DND-41 (cell line): ENCODE data around the gene ATP1A2.

Experiments used
- ATAC-seq: fragments of 200-7000 bp; cut with Tn5 transposase; 3 replicates; pipeline ENCODE4 v1.9.1; 2021; ENCODE audit warnings: low read depth; ENCODE audit not compliant: insufficient read depth
- DNase-seq: peaks from one replicate; pipeline ENCODE4 v3.0.0-alpha.2; 2020
- H2AFZ ChIP-seq: 2 replicates; pipeline ENCODE4 v1.6.0; 2012; ENCODE audit warnings: low read depth, low read length
- H3K27ac ChIP-seq: 2 replicates; pipeline ENCODE4 v1.5.1; 2012; ENCODE audit warnings: low read length, inconsistent platforms
- H3K27me3 ChIP-seq: fragments of 200-600 bp; sonication (generic); 2 replicates; pipeline ENCODE4 v1.6.0; 2012; ENCODE audit warnings: low read length, mild to moderate bottlenecking, inconsistent platforms; ENCODE audit not compliant: insufficient read depth, poor library complexity
- H3K36me3 ChIP-seq: 2 replicates; pipeline ENCODE4 v1.5.1; 2012; ENCODE audit warnings: low read length, inconsistent platforms; ENCODE audit not compliant: insufficient read depth
- H3K4me1 ChIP-seq: 2 replicates; pipeline ENCODE4 v1.5.1; 2012; ENCODE audit warnings: mild to moderate bottlenecking, low read length; ENCODE audit not compliant: insufficient read depth
- H3K4me2 ChIP-seq: 2 replicates; pipeline ENCODE4 v1.6.0; 2012; ENCODE audit warnings: mild to moderate bottlenecking, moderate library complexity, low read length, inconsistent platforms; ENCODE audit not compliant: insufficient read depth
- H3K4me3 ChIP-seq, 2 experiments: fragments of 200-600 bp in 1 of 2; shearing (Covaris generic) in 1 of 2; 2 replicates each; pipeline ENCODE4 v1.5.1; 2012 to 2016; ENCODE audit warnings: inconsistent platforms in 2 of 2, low read length in 2 of 2, mild to moderate bottlenecking in 2 of 2, low read depth in 1 of 2, moderate library complexity in 1 of 2
- H3K79me2 ChIP-seq: 2 replicates; pipeline ENCODE4 v1.6.0; 2012; ENCODE audit warnings: low read length, inconsistent platforms; ENCODE audit not compliant: insufficient read depth
- H3K9ac ChIP-seq: 2 replicates; pipeline ENCODE4 v1.6.0; 2012; ENCODE audit warnings: low read depth, mild to moderate bottlenecking, inconsistent platforms, low read length, moderate library complexity
- H3K9me3 ChIP-seq: 2 replicates; pipeline ENCODE4 v1.5.1; 2012; ENCODE audit warnings: low read length, moderate library complexity, mild to moderate bottlenecking, inconsistent platforms; ENCODE audit not compliant: insufficient read depth, severe bottlenecking
- H4K20me1 ChIP-seq: 2 replicates; pipeline ENCODE4 v1.6.0; 2012; ENCODE audit warnings: low read length; ENCODE audit not compliant: insufficient read depth
- EZH2 ChIP-seq: IDR thresholded peaks from 3 replicates; pipeline ENCODE4 v1.6.1; 2012; ENCODE audit warnings: borderline replicate concordance, low read depth, mild to moderate bottlenecking, moderate library complexity, low read length, inconsistent platforms; ENCODE audit not compliant: severe bottlenecking
- TF ChIP-seq, protein P1 (sequence below): IDR thresholded peaks from 2 replicates; pipeline ENCODE4 v1.5.1; 2012; ENCODE audit warnings: borderline replicate concordance, low read length, moderate library complexity, mild to moderate bottlenecking; ENCODE audit not compliant: poor library complexity, severe bottlenecking; ENCODE audit errors: extremely low read depth

The ATP1A2 gene

DNA sequence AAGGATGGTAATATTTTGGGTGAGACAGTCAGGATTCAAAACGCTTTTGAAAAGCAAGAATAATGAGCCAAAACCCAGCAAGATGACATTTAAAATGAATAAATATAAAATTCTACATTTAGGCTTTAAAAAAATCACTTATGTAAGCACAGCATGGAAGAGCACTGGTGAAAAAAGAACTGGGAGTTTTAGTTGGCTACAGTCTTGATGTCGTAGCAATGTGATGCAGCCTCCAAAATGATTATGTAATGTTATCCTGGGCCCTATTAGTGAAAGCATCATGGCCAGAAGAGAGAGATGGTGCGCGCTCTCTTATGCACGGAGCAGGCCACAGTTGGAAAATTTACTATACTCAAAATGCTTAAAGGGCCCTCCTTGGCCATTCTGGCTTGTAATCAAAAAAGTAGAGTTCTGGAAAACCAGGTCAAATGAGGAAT, 29.1 kb upstream of the ATP1A2 start:
- no peak for ATAC-seq

DNA sequence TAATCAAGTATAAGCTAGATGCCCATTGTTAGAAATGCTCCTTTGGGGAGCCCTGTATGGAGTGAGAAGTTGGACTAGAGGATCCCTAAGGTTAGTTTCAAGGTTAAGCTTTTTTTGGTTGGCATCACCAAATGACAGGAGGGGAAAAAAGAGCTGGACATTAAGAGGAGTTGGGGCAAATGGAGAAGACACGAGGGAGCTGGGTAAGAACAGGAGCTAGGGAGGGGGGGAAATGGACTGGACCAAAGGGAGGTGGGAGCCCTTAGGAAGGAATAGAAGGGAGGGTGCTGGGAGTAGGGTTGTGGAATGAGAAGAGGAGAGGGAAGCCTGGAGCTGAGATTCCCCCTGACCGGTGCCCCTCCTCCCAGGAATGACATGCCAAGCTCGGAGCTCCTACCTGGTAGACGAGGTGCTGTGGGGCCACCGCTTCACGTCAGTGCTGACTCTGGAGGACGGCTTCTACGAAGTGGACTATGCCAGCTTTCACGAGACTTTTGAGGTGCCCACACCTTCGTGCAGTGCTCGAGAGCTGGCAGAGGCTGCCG, 28.4 kb upstream of the ATP1A2 start:
- ATAC-seq (no peak), DNase-seq (no peak)
- H3K36me3 ChIP-seq, result peaks cover 23% of the 10 kb centered on the region
- H3K9me3 ChIP-seq, result no peaks in the 10 kb centered on the region
- H3K27me3 ChIP-seq, result no peaks in the 10 kb centered on the region
- H3K9ac ChIP-seq, result no peak overlapping the region
- peaks cover 2% of the 10 kb centered on the region for H4K20me1 ChIP-seq
- no peaks in the 10 kb centered on the region for H3K4me1 ChIP-seq
- TF ChIP-seq, protein P1, sequence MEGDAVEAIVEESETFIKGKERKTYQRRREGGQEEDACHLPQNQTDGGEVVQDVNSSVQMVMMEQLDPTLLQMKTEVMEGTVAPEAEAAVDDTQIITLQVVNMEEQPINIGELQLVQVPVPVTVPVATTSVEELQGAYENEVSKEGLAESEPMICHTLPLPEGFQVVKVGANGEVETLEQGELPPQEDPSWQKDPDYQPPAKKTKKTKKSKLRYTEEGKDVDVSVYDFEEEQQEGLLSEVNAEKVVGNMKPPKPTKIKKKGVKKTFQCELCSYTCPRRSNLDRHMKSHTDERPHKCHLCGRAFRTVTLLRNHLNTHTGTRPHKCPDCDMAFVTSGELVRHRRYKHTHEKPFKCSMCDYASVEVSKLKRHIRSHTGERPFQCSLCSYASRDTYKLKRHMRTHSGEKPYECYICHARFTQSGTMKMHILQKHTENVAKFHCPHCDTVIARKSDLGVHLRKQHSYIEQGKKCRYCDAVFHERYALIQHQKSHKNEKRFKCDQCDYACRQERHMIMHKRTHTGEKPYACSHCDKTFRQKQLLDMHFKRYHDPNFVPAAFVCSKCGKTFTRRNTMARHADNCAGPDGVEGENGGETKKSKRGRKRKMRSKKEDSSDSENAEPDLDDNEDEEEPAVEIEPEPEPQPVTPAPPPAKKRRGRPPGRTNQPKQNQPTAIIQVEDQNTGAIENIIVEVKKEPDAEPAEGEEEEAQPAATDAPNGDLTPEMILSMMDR, result no peak
- TF ChIP-seq EZH2, result no peak
- no peaks in the 10 kb centered on the region for H3K79me2 ChIP-seq
- H3K4me3 ChIP-seq, result no peak overlapping the region
- no peak overlapping the region for H3K27ac ChIP-seq
- H3K4me2 ChIP-seq, result no peak overlapping the region
- no peak overlapping the region for H2AFZ ChIP-seq

More for the DNA sequence above, 29.1 kb upstream of the ATP1A2 start:
- Histone ChIP-seq H3K4me1 (no peaks in the 10 kb centered on the region), H3K27me3 (no peaks in the 10 kb centered on the region), H3K79me2 (no peaks in the 10 kb centered on the region), H3K4me3 (no peak overlapping the region), H4K20me1 (peaks cover 2% of the 10 kb centered on the region; the same call in 1 of the 2 replicates), H3K27ac (no peak overlapping the region), H3K36me3 (peaks cover 16% of the 10 kb centered on the region), H3K4me2 (no peak overlapping the region), H3K9ac (no peak overlapping the region), H2AFZ (no peak overlapping the region), H3K9me3 (no peaks in the 10 kb centered on the region)
- DNase-seq, result no peak
- TF ChIP-seq EZH2, result no peak
- TF ChIP-seq, protein P1, result no peak

DNA sequence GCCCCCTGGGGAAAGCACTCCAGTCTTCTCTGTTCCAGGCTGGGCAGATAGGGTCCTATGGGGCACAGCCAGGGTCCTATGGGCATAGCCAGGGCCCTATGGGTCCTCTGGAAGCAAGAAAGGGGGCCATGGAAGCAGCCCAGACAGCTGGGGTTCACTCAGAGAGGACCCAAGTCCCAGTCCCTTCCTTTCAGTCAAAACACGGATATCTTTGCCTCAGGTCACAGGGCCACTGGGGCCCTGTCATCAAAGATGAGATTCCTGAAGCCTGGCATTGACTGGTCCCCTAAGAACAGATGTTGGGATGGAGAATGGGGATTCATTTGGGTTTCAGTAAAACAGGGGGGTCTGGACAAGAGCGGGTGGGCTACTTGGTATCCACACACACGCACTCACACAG, 25.7 kb upstream of the ATP1A2 start:
- Histone ChIP-seq H3K4me3 (no peak overlapping the region), H3K36me3 (peaks cover 47% of the 10 kb centered on the region), H3K27me3 (no peaks in the 10 kb centered on the region), H4K20me1 (peaks cover 15% of the 10 kb centered on the region), H3K9me3 (no peaks in the 10 kb centered on the region), H3K27ac (no peak overlapping the region), H3K4me1 (no peaks in the 10 kb centered on the region), H3K79me2 (no peaks in the 10 kb centered on the region), H3K9ac (no peak overlapping the region), H3K4me2 (no peak overlapping the region), H2AFZ (no peak overlapping the region)
- no peak for ATAC-seq
- no peak for DNase-seq
- TF ChIP-seq, protein P1, result no peak
- TF ChIP-seq EZH2, result no peak
